ENCODE results near the gene SHROOM3.

SHROOM3 gene

DNA sequence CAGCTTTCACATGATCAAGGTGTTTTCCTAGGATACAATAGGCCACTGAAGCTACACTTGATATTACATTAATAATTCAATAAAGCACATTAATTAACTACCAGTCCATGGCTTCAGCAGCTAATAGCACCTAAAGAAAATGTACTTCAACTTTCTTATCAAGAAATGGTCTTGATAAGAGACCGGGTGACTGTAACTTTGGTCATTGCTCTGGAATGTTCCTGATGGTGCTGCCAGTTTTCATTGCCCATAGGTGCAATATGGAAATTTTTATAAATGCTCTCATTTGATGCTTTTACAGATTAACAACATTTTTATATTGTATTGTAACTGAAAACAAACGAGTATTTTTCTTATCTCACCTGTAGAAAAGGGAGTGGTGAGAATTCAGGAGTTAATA, 165.4 kb downstream of the SHROOM3 start:
- Histone ChIP-seq H3K36me3 (no peaks in the 10 kb centered on the region), H3K27me3 (peaks cover 5% of the 10 kb centered on the region), H3K4me1 (ENCODE audit: control insufficient read depth in 1 of 2, insufficient read depth in 1 of 2, low read depth in 1 of 2, low read length in 1 of 2) (no peaks in the 10 kb centered on the region), H3K4me3 (ENCODE audit: low read depth in 1 of 2, low read length in 1 of 2) (no peak overlapping the region), H3K27ac (no peak overlapping the region), H3K9me3 (no peaks in the 10 kb centered on the region)
- TF ChIP-seq CTCF (IDR thresholded peaks at IDR 0.05): no peak

DNA sequence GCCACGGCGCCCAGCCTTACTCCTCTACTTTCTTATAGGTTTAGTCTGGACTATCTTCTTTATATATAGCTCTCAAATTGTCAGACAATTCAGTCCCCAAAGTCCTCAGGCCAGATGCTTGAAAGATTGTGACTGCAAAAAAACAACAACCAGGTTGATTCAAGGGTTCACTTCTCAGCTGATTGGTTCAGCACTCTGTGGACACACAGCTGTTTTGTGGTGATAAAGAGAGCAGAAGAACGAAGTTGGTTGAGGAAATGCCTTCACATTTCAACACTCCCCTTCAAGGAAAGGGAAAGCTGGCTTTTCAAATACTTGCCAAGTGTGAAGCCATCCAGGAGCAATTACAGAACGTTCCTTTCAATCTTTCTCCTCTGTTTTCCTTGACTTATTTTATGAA, 166.8 kb downstream of the SHROOM3 start:
- no peaks in the 10 kb centered on the region for H3K9me3 ChIP-seq
- H3K4me3 ChIP-seq (ENCODE audit: low read depth in 1 of 2, low read length in 1 of 2): no peak overlapping the region
- no peaks in the 10 kb centered on the region for H3K4me1 ChIP-seq (ENCODE audit: control insufficient read depth in 1 of 2, insufficient read depth in 1 of 2, low read depth in 1 of 2, low read length in 1 of 2)
- H3K36me3 ChIP-seq: no peaks in the 10 kb centered on the region
- TF ChIP-seq CTCF (IDR thresholded peaks at IDR 0.05): no peak
- peaks cover 5% of the 10 kb centered on the region for H3K27me3 ChIP-seq
- H3K27ac ChIP-seq: no peak overlapping the region

DNA sequence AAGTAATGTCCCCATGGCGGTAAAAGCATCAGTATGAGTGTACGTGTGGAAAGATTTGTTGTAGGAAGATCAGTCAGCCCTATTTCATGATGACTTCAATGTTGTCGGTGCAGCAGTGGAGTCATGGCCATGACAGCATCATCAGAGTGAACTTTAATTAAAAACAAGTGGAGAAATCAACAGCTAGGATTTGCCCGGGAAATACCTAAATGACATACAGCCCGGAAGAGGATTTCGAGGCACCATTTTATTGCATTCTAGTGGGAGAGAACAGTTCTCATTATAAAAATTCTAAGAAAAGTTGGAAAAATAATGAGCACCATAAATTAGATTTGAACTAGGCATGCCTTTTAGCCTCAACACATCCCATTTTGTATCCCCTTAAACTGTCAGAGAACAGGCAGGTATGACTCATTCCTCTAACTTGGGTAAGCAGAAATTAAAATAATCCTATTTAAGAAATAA, 170.1 kb downstream of the SHROOM3 start:
- Histone ChIP-seq H3K4me3 (ENCODE audit: low read depth in 1 of 2, low read length in 1 of 2) (no peak overlapping the region), H3K36me3 (no peaks in the 10 kb centered on the region), H3K9me3 (no peaks in the 10 kb centered on the region), H3K4me1 (ENCODE audit: control insufficient read depth in 1 of 2, insufficient read depth in 1 of 2, low read depth in 1 of 2, low read length in 1 of 2) (no peaks in the 10 kb centered on the region), H3K27me3 (peaks cover 12% of the 10 kb centered on the region), H3K27ac (no peak overlapping the region)
- no peak for TF ChIP-seq CTCF (IDR thresholded peaks at IDR 0.05)

DNA sequence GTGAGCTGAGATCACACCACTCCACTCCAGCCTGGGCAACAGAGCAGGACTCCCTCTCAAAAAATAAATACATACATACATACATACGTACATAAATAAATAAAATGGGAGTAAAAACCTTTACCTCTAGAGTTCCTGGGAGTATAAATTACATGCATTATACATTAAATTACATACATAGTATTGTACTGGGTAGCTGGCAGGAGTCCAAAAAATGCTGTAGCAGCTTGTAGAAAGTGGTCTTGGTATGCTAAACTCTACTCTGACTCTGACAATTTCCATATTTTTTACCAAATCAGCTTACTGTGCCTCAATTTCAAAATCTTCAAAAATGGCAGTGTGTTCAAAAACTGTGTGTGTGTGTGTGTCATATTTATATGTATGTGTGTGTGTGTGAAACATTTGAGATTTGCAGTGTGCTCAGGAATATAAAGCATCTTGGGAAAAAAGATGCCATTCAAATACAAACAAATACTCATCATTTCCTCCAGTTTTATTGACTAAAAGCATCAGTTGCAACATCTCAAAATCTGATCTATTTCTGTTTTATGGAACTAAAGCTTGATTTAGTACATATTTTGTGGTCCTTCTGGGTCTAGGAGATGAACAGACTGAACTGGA, 171.7 kb downstream of the SHROOM3 start:
- no peaks in the 10 kb centered on the region for H3K36me3 ChIP-seq
- no peak for TF ChIP-seq CTCF (IDR thresholded peaks at IDR 0.05)
- H3K4me1 ChIP-seq (ENCODE audit: control insufficient read depth in 1 of 2, insufficient read depth in 1 of 2, low read depth in 1 of 2, low read length in 1 of 2): no peaks in the 10 kb centered on the region
- H3K4me3 ChIP-seq (ENCODE audit: low read depth in 1 of 2, low read length in 1 of 2): no peak overlapping the region
- no peak overlapping the region for H3K27ac ChIP-seq
- H3K27me3 ChIP-seq: peaks cover 16% of the 10 kb centered on the region
- no peaks in the 10 kb centered on the region for H3K9me3 ChIP-seq

- Histone ChIP-seq H3K4me1 (ENCODE audit: control insufficient read depth in 1 of 2, insufficient read depth in 1 of 2, low read depth in 1 of 2, low read length in 1 of 2) (no peaks in the 10 kb centered on the region), H3K9me3 (no peaks in the 10 kb centered on the region), H3K36me3 (no peaks in the 10 kb centered on the region), H3K27me3 (peaks cover 21% of the 10 kb centered on the region), H3K4me3 (ENCODE audit: low read depth in 1 of 2, low read length in 1 of 2) (no peak overlapping the region), H3K27ac (no peak overlapping the region)
- no peak for TF ChIP-seq CTCF (IDR thresholded peaks at IDR 0.05)
Observed at GRCh38 chr4:76607266-76607799, 172.3 kb downstream of the SHROOM3 start.
